IPS DF 4.7 (cell line): ENCODE data around the gene CCL3.
"Not testable (repeated sequence)": the region's sequence is repeated elsewhere in the genome, so short reads cannot be mapped to it uniquely, and the experiment has no call there.

Experiments
- DNase-seq: peaks from one replicate; pipeline ENCODE4 v3.0.0-alpha.2; 2013; ENCODE audit warnings: low spot score; ENCODE audit errors: extremely low read depth

The CCL3 gene

GRCh38 chr17:36089888-36090836 is at the start of gene CCL3:
Gene CCL3, minus strand, starts transcription at chr17:36090143. Its CDS starts 85 bp downstream, at chr17:36090058.
- DNase-seq, result no peak

DNA sequence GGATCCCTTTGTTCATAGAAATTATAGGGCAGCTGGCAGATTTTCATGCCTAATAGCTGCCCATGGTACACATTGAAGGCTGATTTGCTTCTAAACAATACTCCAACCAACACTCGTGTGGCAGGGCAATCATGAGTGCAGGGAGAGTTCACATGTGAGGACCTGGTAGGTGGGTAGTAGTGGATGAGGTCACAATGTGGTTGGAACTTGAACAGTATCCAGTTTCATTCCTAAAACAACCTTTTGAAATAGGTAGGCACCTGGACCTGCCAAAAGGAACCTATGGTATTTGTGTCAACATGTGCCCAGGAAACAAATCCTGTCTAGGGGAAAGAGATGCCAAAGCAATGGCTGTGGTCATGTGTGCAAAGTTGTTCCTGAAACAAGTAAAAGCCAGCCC is 46.5 kb upstream of the CCL3 start:
- DNase-seq, result no peak

GRCh38 chr17:36136036-36136435 is 46.1 kb upstream of the CCL3 start:
- no peak for DNase-seq

DNA sequence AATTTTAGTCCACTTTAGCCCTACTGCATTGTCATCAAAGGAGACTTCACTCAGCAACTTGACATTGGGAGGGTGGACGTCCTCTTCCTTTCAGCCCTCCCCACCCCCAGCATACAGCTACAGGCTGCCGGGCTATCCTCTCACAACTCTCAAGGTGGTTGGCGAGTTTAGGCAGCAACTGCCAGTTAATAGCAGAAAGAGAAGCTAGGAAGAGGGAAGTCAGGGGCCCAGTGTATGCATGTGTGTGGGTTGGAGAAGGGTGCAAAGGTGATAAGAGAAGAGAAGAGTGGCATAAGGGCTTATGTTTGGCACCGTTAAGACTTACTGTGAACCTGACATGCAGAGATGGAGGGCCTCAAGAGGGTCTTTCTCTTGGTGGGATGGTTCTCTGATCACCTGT is 45.5 kb upstream of the CCL3 start:
- no peak for DNase-seq

DNA sequence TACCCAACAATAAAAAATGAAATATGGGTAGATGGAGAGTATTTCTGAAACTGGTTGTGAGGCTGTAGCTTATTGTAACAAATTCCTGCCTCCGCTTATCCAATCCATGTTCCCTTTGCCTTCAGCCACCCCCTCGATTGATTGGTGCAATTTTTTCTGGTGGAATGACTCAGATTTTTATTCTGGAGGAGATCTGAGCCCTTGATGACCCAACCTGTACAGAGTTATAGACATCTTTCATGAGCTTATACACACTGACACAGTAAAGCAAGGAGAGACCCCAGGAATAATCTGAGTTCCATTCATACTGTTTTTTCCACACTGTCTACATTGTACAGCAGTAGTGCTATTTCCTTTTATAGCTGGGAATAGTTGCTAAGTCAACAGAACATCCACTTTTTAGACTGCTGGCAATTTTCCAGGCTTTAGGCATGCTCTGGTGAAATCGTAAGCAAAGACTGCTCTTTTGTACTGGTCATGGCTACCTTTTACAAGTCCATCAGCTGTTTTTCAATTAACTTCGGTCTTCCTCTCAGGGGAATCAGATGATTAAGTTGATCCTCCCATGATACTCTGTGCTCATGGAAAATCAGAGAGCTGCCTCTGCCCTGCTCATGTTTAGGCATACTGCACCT is 43.8 kb upstream of the CCL3 start:
- no peak for DNase-seq

DNA sequence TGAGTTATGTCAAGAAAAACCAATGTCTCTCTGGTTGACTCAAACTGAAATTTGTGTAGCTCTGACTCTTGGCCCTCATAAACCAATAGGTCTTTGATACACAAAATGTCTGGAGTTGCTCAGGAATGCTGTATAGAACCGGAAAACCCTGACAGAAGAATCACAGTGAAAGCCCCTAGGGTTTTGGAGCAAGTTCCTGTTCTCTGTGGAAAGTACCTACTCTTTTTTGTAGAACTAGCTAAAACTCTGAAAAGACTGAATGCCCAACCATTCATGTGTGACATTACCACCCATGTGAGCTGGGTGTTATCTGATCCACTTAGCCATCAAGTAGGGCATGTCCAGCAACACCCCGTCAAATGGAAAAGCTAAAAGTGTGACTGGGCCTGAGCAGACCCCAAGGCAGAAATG is 42.5 kb upstream of the CCL3 start:
- DNase-seq, result no peak

DNA sequence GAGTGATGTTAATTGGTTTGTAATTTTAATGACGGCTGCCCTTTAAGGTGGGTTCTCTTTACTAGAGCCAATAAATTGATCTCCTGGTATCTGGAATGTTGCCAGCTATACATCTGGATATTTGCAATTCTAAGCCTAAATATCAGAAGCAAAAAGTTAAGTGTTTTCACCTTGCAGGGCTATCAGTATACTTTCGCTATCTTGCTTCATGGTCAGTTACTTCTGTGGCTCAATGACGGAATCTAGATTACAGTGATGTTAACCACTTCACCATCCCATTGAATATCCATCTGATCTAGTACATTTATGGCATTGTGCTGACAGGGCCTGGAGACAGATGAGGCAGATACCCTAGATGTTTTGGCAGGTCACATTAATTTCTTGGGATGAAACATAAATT is 42.0 kb upstream of the CCL3 start:
- DNase-seq, result no peak

GRCh38 chr17:36131421-36131820 is 41.5 kb upstream of the CCL3 start:
- DNase-seq, result no peak

GRCh38 chr17:36130346-36130745 is 40.4 kb upstream of the CCL3 start:
- DNase-seq, result no peak

DNA sequence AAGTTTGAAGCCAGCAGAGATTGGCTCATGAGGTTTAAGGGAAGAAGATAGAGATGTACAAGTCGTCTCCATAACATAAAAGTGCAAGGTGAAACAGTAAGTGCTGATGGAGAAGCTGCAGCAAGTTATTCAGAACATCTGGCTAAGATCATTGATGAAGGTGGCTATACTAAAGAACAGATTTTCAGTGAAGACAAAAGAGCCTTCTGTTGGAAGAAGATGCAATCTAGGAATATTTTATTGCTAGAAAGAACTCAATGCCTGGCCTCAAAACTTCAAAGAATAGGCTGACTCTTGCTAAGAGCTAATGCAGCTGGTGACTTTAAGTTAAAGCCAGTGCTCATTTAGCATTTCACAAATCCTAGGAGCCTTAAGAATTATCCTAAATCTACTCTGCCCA is 39.7 kb upstream of the CCL3 start:
- no peak for DNase-seq

DNA sequence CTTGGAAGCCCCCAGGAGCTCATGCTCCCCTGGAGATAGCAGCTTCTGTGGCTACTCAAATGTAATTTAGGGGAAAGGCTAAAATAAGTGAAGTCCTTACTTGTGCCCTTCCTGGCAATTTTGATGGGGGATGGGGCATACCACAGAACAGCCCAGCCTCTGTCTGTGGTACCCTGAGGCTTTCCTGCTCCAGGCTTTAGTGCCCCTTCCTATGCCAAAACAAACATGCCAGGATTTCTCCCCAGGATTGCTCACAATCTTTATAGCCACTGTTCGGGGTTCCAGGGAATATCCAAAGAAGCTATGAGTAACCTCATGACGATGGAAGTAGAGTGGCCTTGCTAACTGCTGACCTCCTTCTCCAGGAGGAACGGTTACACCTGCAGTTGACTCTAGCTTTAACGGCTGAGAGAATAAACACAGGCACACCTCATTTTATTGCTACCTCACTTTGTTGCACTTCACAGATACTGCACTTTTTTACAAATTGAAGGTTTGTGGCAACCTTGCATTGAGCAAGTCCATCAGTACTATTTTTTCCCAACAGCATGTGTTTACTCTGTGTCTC is 38.6 kb upstream of the CCL3 start:
- DNase-seq, result no peak

DNA sequence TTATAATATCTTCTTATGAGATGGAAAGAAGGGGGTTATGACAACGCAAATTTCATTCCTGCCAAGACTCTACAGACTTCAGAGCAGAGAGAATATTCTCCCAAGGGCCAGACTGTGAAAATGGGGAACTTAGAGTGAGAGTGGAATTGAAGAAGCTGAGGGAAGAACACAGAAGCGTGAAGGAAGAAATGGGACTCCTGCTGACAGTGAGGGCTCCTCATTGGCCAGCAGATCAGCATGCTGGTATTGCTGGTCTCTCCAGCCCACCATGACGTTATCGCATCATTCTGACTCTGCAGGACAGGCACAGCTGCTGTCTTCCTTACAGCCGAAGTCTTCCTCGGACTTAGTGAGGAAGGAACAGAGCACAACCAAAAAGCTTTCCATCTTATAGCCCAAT is 38.0 kb upstream of the CCL3 start:
- DNase-seq, result no peak

DNA sequence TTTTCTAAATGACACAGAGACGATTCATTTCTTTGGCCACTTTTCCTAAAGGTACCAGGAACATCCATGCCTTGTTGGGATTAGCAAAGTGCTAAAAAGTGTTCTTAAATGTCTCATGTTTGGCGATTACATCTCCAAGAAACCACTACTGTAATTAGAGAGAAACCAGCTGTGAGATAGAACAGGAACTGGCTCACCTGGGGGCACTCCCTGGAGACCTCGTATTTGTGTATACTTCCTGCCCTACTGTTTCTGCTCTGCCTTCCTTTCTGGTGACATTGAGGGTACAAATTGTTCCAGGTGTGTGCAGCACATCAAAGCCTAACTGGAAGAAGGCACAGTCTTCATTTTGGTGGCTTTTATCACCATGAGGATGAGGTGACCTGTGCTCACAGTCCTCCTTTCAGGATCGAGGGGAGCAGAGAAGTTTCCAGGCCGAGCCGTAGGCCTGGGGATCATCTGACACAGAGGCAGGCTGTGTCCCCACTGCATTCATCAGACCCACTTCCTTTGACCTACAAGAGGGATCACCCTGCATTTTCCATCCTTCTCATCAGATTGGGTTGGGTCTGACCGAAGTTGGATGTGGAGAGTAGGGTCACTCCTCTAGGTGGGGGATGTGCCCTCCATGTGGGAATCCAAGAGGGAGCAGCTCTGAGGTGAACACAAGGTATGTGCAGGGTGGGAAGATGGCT is 37.4 kb upstream of the CCL3 start:
- DNase-seq, result no peak

GRCh38 chr17:36124879-36125824 is 35.2 kb upstream of the CCL3 start:
- DNase-seq, result no peak

DNA sequence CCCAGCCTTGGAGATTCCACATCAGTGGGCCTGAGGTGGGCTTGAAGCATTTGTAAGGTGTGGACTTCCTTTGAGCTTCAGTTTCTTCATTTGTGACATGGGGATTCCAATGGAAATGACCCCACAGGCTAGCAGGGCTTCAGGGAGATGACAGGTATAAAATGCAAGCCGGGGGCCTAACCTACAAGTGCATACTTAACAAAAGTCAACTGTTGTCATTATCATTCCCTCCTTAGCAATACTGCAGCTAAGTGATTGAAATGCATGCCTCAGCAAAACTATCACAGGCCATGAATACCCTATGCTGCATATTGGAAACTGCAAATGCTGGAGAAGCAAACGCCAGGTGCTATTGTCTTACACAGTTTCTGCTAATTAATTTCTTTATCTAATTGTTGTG is 33.5 kb upstream of the CCL3 start:
- no peak for DNase-seq

GRCh38 chr17:36121099-36121498 is 31.2 kb upstream of the CCL3 start:
- DNase-seq, result not testable (repeated sequence)

- no peak for DNase-seq
These were observed 30.3 kb upstream of the CCL3 start for GRCh38 chr17:36120221-36120620.

- no peak for DNase-seq
These were observed 28.8 kb upstream of the CCL3 start for GRCh38 chr17:36118477-36119353.

DNA sequence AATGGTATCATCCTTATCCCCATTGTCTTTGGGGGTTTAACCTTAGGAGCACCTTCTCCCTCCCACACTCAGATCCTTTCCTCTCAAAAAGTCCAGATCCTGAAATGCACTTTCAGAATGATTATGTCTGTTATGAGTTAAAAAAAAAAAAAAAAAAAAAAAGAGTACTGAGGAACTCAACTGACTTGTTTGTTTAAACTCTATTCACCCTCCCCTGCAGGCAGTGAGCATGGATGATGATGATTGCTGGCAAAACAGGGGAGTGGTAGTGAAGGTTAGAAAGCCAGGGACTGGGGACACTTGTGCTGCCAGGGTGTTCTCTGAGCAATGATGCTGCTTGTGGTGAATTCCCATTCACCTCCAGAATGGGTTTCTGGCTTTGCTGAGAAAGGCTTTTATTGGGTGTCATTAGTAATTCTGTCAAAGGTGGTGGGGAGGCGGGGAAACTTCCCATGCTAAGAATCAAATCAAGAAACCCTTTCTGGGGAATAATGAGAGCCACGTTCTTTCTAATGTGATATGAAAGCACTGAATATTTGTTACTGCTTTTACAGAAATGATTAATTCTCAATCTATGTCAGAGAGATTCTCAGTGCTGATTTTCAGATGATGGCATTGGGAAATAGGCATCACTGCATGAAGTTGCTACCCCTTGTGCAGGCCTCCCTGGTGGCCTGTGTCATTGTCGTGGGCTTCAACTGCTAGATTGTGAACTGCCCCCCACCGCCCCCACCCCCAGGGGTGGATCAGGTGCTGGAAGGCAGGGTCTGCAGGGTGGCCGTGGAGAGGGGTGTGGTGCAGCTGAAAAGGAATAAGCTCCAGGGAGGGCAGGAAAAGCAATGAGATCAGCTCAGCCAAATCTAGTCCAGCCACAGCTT is 27.8 kb upstream of the CCL3 start:
- no peak for DNase-seq
